Measurements from ENCODE around the gene CRYBB3.

CRYBB3 gene

DNA sequence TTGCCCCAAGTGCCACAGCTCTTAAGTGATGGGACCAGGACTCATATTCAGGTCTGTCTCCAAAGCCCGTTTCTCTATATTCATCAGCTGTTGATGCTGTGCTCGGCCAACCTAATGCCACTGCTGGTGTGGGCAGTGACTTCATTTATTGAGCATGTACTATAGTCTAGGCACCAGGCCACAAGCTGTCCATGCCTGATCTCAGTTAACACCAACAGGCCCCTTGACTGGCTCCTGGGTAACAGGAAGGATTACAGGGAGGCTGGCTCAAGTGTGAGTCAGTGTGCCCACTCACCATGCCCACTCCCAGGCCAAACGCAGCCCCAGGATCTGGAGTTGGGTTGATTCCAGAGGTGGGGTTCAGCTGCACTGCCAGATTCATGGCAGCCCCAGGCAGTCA, 11.1 kb downstream of the CRYBB3 start:
- no peak for DNase-seq (ENCODE audit: extremely low spot score)
- TF ChIP-seq, protein P1, sequence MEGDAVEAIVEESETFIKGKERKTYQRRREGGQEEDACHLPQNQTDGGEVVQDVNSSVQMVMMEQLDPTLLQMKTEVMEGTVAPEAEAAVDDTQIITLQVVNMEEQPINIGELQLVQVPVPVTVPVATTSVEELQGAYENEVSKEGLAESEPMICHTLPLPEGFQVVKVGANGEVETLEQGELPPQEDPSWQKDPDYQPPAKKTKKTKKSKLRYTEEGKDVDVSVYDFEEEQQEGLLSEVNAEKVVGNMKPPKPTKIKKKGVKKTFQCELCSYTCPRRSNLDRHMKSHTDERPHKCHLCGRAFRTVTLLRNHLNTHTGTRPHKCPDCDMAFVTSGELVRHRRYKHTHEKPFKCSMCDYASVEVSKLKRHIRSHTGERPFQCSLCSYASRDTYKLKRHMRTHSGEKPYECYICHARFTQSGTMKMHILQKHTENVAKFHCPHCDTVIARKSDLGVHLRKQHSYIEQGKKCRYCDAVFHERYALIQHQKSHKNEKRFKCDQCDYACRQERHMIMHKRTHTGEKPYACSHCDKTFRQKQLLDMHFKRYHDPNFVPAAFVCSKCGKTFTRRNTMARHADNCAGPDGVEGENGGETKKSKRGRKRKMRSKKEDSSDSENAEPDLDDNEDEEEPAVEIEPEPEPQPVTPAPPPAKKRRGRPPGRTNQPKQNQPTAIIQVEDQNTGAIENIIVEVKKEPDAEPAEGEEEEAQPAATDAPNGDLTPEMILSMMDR (IDR thresholded peaks at IDR 0.05; ENCODE audit: control extremely low read depth, extremely low read depth, low read depth, missing control alignments) = no peak
- ChIA-PET POLR2A (no interaction called here), CTCF (interaction anchor here (1.2 to 3.0 kb wide), 2 partner anchors 8 to 22 kb away, joined by 3 to 24 read pairs; no protein-coding TSS in a partner anchor)

GRCh38 chr22:25212337-25212736, 12.7 kb downstream of the CRYBB3 start:
- no peak for DNase-seq (ENCODE audit: extremely low spot score)
- TF ChIP-seq, protein P1 (IDR thresholded peaks at IDR 0.05; ENCODE audit: control extremely low read depth, extremely low read depth, low read depth, missing control alignments) = no peak
- ChIA-PET CTCF (interaction anchor here (0.9 to 3.0 kb wide), 2 partner anchors 10 to 15 kb away, joined by 3 to 24 read pairs; no protein-coding TSS in a partner anchor), POLR2A (no interaction called here)

- CTCF ChIA-PET = interaction anchor here (0.9 to 3.0 kb wide), 4 partner anchors 11 to 560 kb away, joined by 3 to 24 read pairs (median 5); no protein-coding TSS in a partner anchor
- DNase-seq (ENCODE audit: extremely low spot score) = no peak
- POLR2A ChIA-PET = no interaction called here
- TF ChIP-seq, protein P1 (IDR thresholded peaks at IDR 0.05; ENCODE audit: control extremely low read depth, extremely low read depth, low read depth, missing control alignments) = no peak
Observed at GRCh38 chr22:25213221-25213620, 13.6 kb downstream of the CRYBB3 start.

DNA sequence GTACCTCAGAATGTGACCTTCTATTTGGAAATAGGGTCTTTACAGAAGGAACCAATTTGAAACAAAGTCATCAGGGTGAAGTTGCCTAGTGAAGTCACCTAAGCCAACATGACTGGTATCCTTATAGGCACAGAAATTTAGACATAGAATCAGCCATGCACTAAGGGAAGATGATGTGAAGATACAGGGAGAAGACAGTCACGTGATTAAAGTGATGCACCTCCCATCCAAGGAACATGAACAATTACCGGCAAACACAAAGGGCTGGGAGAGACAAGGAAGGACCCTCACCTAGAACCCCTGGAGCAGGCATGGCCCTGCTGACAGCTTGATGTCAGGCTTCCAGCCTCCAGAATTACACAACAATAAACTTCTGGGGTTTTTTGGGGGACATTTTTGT, 16.6 kb downstream of the CRYBB3 start:
- TF ChIP-seq, protein P1 (IDR thresholded peaks at IDR 0.05; ENCODE audit: control extremely low read depth, extremely low read depth, low read depth, missing control alignments) = no peak
- POLR2A ChIA-PET = no interaction called here
- CTCF ChIA-PET = interaction anchor here (2.0 kb wide), 1 partner anchor 14 kb away, joined by 8 read pairs; no protein-coding TSS in a partner anchor
- DNase-seq (ENCODE audit: extremely low spot score) = no peak

- ChIA-PET POLR2A (no interaction called here), CTCF (no interaction called here)
- TF ChIP-seq, protein P1 (IDR thresholded peaks at IDR 0.05; ENCODE audit: control extremely low read depth, extremely low read depth, low read depth, missing control alignments) = no peak
- no peak for DNase-seq (ENCODE audit: extremely low spot score)
Observed at GRCh38 chr22:25219211-25219689, 19.6 kb downstream of the CRYBB3 start, which contains the start of gene CRYBB2. Gene CRYBB2 (plus strand): TSS chr22:25219639. CDS start chr22:25221430, 1,791 bp downstream.

- CTCF ChIA-PET = no interaction called here
- DNase-seq (ENCODE audit: extremely low spot score) = no peak
- POLR2A ChIA-PET = no interaction called here
- TF ChIP-seq, protein P1 (IDR thresholded peaks at IDR 0.05; ENCODE audit: control extremely low read depth, extremely low read depth, low read depth, missing control alignments) = no peak
Observed at GRCh38 chr22:25219948-25220442, 20.3 kb downstream of the CRYBB3 start.
